NOMO-1 treated with dmso at 0.1 percent for 144 hours (cell line): Measurements from ENCODE around the gene TBX20.
"Not testable (repeated sequence)": the region's sequence is repeated elsewhere in the genome, so short reads cannot be mapped to it uniquely, and the experiment has no call there.

Experiments used
- DNase-seq: peaks from one replicate; lab custom pipeline; 2025; ENCODE audit not compliant: unreplicated experiment; lab: John Stamatoyannopoulos, UW

Gene TBX20

DNA sequence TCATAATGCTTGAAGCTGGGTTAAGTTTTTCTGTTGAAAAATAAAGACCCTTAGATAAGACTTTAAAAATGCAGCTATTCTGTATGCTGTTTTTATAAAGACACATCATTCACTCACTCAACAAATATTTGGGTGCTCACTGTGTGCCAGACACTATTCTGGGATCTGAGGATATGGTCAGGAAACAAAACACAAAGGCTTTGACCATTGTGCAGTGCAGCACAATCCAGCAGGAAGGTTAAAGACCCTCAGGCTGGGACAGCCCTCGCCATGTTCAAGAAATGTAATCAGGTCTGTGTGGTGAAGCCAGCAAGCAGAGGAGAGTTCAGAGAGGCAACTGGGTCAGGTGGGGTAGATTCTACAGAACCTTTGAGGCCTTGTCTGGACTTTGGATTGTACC, 31.5 kb downstream of the TBX20 start:
- not testable (repeated sequence) for DNase-seq

DNA sequence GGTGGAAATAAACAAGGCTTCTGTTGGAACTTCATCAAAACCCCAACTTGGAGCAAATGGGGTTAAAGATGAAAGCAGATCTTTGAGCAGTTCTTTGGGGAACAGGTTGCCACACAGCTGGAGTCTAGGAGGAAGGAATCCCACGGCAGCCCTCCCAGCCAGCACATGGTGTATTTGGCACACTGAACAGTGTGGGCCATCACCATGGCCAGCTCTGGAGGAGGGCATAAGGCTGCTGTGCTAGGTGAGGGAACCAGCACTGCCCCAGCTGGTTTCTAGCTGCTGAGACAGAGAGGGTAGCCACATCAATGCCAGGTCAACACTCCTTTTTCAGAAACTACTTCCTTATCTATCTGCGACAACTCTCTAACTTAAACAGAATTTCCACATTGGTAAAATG, 33.7 kb downstream of the TBX20 start:
- DNase-seq = not testable (repeated sequence)

DNA sequence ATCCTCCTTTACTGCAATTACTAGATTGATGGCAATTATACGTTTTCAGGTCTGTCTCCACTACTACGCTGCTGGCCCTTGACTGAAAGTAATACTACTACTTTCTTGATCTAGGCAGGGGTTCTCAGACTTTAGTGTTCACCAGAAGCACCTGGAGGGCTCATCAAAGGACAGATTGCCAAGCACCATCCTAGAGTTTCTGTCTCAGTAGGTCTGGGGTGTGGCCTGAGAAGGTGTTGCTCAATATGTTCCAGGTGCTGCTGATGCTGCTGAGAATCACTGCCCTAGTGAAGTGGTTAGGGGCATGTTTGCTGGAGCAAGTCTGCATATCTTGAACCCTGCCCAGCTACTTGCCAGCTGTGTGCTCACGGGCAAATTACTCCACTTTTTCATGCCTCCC, 37.9 kb downstream of the TBX20 start:
- not testable (repeated sequence) for DNase-seq

DNA sequence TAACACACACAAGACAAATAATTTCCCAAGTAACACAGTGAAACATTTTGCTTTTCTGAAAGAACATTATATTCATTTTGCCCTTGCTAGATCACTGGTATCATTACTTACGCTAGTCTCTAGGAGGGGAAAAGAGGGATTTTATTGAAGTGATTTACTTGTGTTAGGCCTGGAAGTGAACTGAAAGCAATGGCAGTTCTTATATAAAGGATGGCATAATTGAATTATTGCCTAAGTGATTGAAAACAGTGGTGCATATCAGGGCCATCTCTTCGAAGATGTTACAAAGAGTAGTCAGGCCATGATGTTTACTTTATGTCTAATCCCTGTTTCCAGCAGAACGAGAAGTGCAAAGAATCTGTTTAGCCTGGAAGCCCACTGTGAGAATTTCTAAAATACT, 38.8 kb downstream of the TBX20 start:
- DNase-seq = not testable (repeated sequence)

DNA sequence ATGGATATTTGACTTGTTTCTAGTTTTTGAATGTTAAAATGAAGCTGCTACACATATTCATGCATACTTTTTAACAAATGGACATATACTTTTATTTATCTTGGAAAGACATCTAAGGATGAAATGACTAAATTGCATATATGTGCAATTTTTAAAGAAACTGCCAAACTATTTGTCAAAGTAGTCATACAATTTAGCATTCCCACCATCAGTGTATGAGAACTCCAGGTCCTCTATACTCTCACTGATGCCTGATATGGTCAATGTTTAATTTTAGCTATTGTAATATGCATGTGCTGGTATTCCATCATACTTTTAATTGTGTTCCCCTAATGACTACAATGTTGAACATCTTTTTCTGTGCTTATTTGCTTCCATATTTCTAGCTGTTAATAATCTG, 47.0 kb downstream of the TBX20 start:
- not testable (repeated sequence) for DNase-seq

DNA sequence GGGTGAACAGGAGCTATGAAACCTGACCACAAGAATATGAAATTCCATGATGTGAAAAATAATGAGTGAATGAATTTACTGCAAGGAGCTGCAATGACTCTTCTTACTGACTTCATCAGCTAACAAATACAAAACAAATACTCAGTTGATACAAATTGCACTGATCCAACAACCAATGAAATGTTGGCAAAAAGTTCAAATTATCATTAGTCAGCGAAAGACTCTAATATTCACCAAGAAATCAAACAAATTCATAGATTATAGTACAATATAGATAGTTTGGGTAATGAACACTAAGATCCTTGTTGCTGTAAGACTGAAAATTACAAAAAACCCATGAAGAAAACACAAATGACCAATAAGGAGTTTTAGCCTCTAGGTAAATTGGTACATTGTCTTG, 49.0 kb downstream of the TBX20 start:
- DNase-seq = not testable (repeated sequence)

DNA sequence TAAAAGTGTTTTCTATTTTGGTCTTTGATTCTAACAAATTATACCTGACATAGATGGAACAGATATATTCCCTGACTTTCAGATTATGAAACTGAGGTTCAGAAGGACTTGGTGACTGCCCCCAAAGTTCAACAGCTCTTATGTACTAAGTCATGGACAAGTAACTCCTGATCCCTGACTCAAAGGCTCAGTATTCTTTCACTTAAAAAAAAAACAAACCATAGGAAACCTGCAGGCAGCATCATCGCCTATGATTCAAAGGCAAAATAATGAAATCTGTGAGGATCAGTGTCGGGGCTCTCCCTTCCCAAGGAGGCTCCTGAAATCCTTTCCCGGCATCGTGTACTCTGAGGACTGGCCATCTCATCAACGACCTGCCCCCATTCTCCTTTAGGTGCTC, 49.9 kb downstream of the TBX20 start:
- not testable (repeated sequence) for DNase-seq

DNA sequence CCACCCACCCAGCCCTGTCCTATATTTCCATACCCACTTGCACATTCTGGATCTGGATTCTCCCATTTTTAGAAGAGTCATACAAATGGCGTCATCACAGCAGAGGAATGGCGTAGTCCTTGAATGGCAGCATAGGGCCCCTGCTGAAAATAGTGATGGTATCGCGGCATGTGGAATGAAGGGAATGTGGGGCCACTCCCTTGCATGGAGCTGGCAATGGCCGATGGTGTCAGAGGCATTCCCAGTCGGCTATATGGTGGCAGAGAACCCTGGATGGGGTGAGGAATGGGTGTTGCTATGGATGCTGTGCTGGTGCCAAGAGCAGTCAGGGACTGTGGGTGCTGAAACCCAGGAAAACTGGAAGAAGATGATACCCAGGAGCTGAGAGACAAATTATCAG, 51.5 kb downstream of the TBX20 start:
- DNase-seq = not testable (repeated sequence)

DNA sequence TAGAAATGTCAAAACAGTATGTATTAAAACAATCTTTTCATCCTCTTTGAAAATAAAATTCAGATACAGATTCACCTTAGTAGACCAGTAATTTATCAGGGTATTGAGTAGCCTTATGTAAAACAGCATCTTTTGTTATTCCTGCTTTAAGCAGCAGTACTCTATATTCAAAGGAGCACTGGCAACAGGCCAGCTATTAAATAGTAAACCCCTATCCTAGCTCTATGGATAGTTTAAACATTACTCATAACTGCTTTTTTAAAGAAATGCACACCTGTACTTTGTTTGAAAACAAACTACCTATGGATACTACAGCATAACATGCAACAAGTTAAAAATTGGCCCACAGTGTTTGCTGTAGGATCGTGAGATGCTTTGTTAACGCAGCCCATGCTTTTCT, 53.7 kb downstream of the TBX20 start:
- DNase-seq = not testable (repeated sequence)

DNA sequence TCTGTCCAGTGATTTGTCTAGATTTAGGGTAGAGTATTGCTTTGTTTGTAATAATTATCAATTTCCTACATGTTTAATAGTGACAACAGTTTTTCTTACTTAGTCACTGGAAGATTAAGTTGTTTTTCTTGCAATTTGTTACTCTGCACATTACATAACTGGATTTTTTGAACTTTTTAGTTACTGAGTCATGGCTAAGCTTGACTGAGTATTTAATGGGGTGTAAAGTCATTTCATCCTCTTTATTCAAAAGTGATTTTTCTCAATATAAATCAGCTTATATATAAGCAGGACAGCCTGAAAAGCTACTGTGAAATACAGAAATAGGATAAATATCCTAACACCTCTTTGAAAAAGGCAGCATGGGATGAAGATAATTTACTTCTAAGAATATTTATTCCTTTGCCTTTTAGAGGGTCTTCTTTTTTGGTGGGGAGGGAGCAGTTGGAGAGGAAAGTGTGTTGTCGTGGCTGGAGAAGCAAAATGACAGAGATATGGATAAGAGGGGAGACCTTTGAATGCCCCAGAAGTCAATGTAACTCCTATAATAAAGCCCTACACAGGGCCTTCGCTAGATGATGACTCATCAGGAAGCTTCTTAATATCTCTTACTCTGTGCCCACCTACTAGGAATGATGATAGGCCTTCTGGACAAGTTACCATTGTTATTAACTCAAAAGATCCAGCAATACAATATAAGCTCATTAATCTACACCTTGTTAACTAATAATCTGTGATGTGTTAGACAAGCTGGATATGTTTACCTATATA, 55.3 kb downstream of the TBX20 start:
- not testable (repeated sequence) for DNase-seq

DNA sequence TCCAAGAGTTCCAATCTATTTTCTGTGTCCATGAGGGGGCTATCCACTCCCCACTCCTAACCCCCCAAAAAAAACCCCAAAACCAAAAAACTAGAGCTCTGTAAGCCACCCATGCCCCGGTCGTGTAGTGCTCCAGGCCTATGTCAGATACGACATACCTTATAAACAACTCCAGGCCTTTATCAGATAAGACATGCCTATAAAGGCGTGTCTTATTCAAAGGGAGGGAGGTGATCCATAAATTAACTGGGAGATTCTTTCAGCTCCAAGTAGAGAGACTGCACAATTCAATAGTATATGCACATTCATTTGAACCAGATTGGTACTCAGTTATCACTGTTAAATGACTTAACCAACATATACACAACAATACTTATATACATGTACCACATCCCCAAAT, 62.3 kb downstream of the TBX20 start:
- DNase-seq = not testable (repeated sequence)

DNA sequence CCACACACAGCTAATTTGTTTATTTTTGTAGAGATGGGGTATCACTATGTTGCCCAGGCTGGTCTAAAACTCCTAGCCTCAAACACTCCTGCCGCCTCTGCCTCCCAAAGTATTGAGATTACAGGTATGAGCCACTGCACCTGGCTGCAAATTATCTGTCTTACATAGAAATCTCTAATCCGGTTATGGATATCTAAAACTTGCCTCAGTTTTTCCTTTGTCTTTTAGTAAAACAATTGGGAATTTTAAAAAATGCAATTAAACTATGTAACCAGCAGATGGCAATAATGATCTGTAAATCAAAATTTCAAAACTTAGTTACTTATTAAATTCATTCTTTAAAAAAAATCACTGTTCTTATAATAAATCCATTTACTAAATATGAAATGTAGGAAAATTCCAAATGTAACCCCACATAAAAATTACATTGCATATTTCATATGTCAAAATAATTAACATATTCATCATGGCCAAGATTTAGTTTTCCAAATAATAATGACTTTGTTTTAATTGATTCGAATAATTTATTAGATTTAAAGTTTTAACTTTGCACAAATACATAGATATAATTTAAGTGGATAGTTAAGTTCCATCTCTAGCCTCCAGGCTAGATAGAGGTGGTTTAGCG, 63.6 kb downstream of the TBX20 start:
- DNase-seq = not testable (repeated sequence)

DNA sequence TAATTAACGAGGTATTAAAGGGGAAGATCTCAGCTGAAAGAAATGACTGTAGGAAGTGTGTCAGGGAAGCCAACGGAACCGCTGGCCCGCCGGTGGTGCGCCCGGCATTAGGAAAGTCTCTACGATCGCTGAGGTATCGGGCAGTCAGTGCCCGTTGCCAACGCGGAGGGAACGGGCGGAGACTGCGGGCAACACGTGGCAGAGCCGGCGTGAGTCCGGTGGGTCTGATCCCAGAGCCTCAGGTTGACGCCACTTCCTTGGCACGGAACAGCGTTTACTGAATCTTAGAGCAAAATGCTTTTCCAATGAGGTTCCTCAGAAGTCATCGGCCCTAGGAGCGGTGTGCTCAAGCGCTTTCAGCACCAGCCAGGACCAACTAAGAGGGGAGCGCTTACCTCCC, 67.1 kb downstream of the TBX20 start:
- not testable (repeated sequence) for DNase-seq

DNA sequence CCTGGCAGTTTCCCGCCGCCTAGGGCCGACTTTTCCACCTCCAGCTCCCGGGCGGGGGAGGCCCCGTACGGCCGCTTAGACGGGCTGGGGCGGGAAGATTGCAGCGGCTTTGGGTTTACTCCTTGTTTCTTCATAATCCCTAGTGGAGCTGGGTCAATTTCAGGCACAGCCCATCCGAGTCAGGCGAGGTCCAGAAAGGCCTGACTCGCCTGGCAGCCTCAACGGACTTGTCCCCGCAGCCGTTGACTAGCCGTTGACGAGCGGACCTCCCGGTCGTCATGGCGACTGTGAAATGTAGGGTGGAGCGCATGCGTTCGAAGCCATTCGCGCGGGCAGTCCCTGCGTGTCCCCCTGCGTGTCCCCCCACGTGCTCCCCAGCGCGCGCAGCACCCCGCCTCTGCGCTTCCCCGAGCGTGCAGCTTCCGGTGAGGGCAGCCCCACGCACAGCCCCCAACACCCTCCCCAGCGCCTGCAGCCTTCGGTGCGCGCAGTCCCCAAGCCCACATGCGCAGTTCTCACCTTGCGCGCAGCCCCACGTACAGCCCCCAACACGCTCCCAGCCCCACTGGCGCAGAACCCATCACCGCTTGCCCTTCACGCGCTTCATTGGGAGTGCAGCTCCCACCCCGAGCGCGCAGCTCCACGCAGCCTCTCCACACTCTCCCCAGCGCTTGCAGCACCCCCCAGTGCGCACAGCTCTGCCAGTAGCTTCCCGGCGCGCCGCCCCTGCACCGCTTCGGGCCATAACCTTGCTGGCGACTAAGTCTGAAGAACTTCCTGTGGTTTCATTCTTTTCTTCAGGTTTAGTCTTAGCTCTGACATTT, 67.8 kb downstream of the TBX20 start:
- no peak for DNase-seq

DNA sequence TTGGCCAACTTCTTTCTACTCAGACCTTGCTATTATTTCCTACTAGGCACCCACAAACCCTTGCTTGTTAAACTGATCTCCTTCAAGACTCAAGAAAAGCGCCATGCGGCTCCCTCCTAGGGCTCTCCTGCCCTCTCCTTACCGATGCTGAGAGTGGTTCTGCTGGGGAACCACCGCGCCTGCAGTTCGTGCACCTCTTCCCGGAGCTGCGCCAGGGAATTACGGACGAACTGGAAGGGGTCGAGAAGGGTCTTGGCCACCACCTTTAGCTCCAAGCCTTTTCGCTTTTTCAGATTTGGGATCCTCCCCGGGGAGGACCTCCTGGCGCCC, 68.4 kb downstream of the TBX20 start:
- DNase-seq = not testable (repeated sequence)

DNA sequence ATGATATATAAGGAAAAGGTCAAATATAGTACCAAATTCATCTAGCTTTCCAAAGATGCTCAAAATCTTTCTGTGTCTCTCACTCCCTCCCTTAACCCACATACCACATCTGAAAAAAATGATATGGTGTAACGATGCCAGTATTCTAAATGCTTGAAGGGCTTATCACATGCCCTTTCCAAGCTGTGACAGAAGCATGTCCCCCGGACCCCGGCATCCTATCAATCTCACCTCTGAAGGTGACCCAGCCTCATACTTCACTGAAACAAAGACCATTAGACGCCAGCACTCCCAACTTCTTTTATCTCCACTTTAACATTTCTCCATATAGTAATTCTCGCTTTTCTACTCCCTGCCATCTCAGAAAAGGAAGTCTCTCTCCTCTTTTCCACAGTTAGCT, 68.9 kb downstream of the TBX20 start:
- not testable (repeated sequence) for DNase-seq

DNA sequence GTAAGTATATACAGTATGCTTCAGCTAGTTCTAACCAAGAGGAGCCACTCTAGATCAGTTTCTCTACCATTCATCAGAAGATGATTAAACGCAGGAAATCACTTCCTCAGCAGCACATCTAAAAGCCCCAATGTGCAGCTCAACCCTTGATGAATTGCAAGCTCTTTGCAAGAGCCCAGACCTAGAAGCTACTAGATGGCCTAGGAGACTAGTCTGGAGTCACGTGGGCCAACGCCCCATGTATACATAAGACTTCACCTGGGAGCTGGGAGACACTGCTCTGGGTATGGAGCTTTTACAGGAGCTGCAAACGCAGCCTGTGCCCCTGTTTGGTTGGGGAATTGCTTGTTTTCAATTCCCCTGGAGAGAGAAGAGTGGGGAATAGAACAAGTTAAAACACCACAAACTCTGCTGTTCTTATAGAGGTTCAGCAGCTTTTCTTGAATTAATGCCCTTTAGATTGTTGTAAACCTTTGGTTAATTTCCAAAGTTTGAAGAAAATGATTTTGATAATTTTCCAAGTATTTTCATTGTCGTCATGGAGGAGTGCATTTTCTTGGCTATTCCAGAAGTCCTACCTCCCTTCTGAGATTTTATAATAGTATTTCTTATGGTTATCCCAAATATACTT, 69.9 kb downstream of the TBX20 start:
- not testable (repeated sequence) for DNase-seq

DNA sequence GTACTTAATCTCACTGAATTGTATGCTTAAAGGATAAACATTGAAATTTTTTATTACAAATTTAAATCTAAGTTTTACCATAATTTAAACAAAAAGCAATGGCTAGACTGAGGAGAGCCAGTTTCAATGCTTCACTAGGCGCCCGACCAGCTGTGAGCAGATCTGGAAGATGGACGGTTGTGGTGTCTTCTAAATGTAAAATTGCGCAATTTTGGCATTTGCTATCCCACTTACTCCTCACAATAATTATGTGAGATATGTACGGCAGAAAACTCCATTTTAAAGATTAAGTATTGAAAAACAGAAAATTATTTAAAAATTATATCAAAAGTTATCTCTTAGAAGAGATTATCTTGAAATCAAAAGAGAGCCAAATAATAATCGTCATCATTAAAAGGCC, 73.2 kb downstream of the TBX20 start:
- not testable (repeated sequence) for DNase-seq

DNA sequence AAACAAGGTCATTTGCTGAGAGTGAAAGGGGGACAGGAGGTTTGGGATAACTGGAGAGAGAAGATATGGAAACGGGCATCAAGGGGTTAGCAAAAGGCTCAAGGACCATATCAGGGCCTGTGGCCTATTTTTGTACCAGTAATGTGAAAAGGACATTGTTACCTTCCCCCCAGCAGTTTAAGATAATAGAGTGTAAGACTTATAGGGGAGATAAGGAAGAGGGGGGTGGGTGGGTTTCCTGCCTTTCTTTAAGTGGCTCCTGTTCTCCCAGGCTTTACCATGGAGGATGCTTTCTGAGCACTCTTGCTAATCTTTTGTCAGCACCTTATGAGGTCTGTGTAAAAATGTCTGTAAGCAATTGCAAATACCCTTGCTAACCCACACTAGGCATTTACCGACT, 80.7 kb downstream of the TBX20 start:
- DNase-seq = not testable (repeated sequence)

DNA sequence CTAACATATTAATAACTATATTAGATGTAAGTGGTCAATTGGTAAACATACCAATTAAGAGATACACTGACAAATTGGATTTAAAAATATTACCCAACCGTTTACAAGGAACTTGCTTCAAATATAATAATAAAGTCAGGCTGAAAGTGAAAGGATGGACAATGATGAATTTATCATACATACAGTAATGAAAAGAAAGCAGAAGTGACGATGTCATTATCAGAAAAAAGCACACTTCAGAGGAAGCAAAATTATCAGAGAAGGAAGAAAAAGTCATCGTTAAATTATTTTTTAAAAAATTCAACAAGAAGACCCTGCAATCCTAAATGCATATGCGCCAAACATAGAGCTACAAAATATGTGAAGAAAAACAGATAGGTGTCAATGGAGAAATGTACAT, 81.8 kb downstream of the TBX20 start:
- not testable (repeated sequence) for DNase-seq

DNA sequence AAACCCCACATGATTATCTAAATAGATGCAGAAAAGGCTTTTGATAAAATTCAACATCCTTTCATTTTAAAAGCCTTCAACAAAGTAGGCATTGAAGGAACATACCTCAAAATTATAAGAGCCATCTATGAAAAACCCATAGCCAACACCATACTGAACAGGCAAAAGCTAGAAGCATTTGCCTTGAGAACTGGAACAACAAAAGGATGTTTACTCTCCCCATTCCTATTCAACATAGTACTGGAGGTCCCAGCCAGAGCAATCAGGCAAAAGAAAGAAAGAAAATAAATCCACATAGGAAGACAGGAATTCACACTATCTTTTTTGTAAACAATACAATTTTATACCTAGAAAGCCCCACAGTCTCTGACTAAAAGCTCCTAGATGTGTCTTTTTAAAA, 86.2 kb downstream of the TBX20 start:
- not testable (repeated sequence) for DNase-seq
